WERI-Rb-1 (cell line): ENCODE data around the gene SHROOM2.

ENCODE experiments used
- DNase-seq: peaks from one replicate; pipeline ENCODE4 v3.0.0-alpha.2; 2020
- H3K27ac ChIP-seq: fragments of 250-450 bp; sonication (Bioruptor Pico); 2 replicates; pipeline ENCODE4 v1.5.1; 2020; ENCODE audit warnings: mild to moderate bottlenecking, moderate library complexity
- H3K27me3 ChIP-seq: fragments of 250-450 bp; sonication (Bioruptor Pico); 2 replicates; pipeline ENCODE4 v1.5.1; 2021; ENCODE audit warnings: mild to moderate bottlenecking, low read depth, moderate library complexity; ENCODE audit not compliant: insufficient read depth, severe bottlenecking
- H3K36me3 ChIP-seq: fragments of 250-450 bp; sonication (Bioruptor Pico); 2 replicates; pipeline ENCODE4 v1.5.1; 2020; ENCODE audit warnings: mild to moderate bottlenecking, moderate library complexity
- H3K4me3 ChIP-seq: 2 replicates; pipeline ENCODE4 v1.5.1; 2011; ENCODE audit warnings: low read depth, mild to moderate bottlenecking, control low read depth, low read length
- H3K9me3 ChIP-seq: fragments of 250-450 bp; sonication (Bioruptor Pico); 2 replicates; pipeline ENCODE4 v1.5.1; 2021; ENCODE audit warnings: mild to moderate bottlenecking, moderate library complexity; ENCODE audit not compliant: severe bottlenecking
- TF ChIP-seq, protein P1 (sequence below): IDR thresholded peaks from 2 replicates; pipeline ENCODE4 v1.5.1; 2011; ENCODE audit warnings: low read depth, mild to moderate bottlenecking, control low read depth, inconsistent platforms, low read length

Gene SHROOM2

DNA sequence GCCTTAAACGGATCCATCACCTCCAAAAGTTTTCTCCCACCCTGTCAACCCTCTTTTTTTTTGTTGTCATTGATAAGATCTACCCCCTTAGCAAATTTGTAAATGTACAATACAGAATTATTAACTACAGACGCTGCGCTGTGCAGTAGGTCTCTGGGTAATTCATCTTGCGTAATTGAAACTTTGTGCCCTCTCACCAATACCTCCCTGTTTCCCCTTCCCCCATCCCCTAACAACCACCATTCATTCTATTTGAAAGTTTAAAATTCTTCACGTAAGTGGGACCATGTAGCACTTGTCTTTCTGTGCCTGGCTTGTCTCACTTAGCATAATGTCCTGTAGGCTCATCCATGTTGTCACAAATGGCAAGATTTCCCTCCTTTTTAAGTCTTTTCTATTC lies 135.2 kb downstream of the SHROOM2 start:
- TF ChIP-seq, protein P1, sequence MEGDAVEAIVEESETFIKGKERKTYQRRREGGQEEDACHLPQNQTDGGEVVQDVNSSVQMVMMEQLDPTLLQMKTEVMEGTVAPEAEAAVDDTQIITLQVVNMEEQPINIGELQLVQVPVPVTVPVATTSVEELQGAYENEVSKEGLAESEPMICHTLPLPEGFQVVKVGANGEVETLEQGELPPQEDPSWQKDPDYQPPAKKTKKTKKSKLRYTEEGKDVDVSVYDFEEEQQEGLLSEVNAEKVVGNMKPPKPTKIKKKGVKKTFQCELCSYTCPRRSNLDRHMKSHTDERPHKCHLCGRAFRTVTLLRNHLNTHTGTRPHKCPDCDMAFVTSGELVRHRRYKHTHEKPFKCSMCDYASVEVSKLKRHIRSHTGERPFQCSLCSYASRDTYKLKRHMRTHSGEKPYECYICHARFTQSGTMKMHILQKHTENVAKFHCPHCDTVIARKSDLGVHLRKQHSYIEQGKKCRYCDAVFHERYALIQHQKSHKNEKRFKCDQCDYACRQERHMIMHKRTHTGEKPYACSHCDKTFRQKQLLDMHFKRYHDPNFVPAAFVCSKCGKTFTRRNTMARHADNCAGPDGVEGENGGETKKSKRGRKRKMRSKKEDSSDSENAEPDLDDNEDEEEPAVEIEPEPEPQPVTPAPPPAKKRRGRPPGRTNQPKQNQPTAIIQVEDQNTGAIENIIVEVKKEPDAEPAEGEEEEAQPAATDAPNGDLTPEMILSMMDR = no peak
- Histone ChIP-seq H3K27ac (no peak overlapping the region), H3K36me3 (no peaks in the 10 kb centered on the region), H3K4me3 (no peak overlapping the region), H3K9me3 (no peaks in the 10 kb centered on the region), H3K27me3 (peaks cover 8% of the 10 kb centered on the region)
- DNase-seq = no peak

DNA sequence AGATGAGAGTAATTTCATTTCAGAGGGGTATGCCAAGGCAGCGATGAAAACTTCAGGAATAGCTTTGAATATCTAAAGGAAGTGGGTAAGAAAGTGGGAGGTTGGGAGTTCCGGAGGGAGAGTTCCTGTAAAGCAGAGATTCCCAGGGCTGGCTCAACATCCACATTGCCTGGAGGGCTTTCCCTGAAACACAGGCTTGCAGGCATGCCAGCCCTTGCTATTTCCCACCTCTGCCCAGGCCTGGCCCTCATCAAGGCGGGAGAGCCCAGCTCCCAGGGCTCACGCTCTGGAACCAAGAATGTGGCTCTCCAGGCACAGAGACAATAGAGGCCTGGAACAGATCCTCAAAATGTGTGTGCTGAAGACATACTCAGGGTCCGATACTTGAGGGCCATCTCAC lies 137.1 kb downstream of the SHROOM2 start:
- Histone ChIP-seq H3K27me3 (peaks cover 5% of the 10 kb centered on the region), H3K9me3 (no peaks in the 10 kb centered on the region), H3K36me3 (no peaks in the 10 kb centered on the region), H3K27ac (no peak overlapping the region), H3K4me3 (no peak overlapping the region)
- no peak for DNase-seq
- TF ChIP-seq, protein P1 = no peak

- Histone ChIP-seq H3K9me3 (no peaks in the 10 kb centered on the region), H3K36me3 (no peaks in the 10 kb centered on the region), H3K27ac (no peak overlapping the region), H3K4me3 (no peak overlapping the region), H3K27me3 (peaks cover 6% of the 10 kb centered on the region)
- no peak for DNase-seq
- TF ChIP-seq, protein P1 = no peak
Measured at GRCh38 chrX:9926002-9926401, 139.8 kb downstream of the SHROOM2 start.

- no peak overlapping the region for H3K4me3 ChIP-seq
- no peak for DNase-seq
- no peak overlapping the region for H3K27ac ChIP-seq
Measured at GRCh38 chrX:9927698-9928482, 141.7 kb downstream of the SHROOM2 start.

DNA sequence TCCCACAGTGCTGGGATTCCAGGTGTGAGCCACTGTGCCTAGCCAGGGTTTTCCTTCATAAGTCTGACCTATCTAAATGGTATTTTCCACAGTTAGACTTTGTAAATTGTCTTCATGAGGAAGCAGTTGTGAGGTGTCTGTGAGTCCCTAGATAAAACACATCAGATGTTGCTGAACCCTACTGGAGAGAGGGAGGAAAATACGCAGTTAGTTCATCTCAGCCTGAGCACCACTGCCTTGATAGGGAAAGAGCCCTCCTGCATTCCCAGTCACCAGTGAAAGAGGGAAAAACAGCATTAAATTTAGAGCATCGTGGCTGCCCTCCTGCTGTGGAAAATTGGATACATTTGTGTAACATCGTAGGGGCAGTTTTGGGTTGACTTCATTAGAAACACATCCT lies 149.2 kb downstream of the SHROOM2 start:
- peaks cover 13% of the 10 kb centered on the region for H3K27me3 ChIP-seq
- no peak overlapping the region for H3K4me3 ChIP-seq
- H3K27ac ChIP-seq = no peak overlapping the region
- TF ChIP-seq, protein P1 = no peak
- H3K36me3 ChIP-seq = no peaks in the 10 kb centered on the region; the same call in 1 of the 2 replicates
- no peak for DNase-seq
- H3K9me3 ChIP-seq = no peaks in the 10 kb centered on the region

More at GRCh38 chrX:9927698-9928482, 141.7 kb downstream of the SHROOM2 start:
- no peaks in the 10 kb centered on the region for H3K36me3 ChIP-seq
- H3K9me3 ChIP-seq = no peaks in the 10 kb centered on the region
- TF ChIP-seq, protein P1 = no peak
- peaks cover 18% of the 10 kb centered on the region for H3K27me3 ChIP-seq
